Mucosa of gallbladder (tissue), 1 donor: Measurements from ENCODE around the gene RWDD3. TPM values are rescaled to one million over a fixed set of nuclear protein-coding genes. Genes with fewer than 3 reads are reported as not detected.

ENCODE experiments used
- DNase-seq: peaks from one replicate; pipeline ENCODE4 v3.0.0-alpha.2; 2020; ENCODE audit warnings: low spot score
- total RNA-seq: library from RNA; stranded (reverse); gene quantifications from one replicate; pipeline ENCODE4 v1.2.1, GENCODE V29; 2021
- donor health status: DM: no; HTN: no; CAD: no.

RWDD3 gene
- total RNA-seq, 1 donor from 2014 or later: 18.8 TPM

- DNase-seq: no peak
Observed at GRCh38 chr1:95282518-95282895, 48.5 kb downstream of the RWDD3 start.

GRCh38 chr1:95284420-95284819 lies 50.4 kb downstream of the RWDD3 start:
- no peak for DNase-seq

- no peak for DNase-seq
Observed at GRCh38 chr1:95286479-95286878, 52.5 kb downstream of the RWDD3 start.

- no peak for DNase-seq
Observed at GRCh38 chr1:95287081-95287480, 53.1 kb downstream of the RWDD3 start.

GRCh38 chr1:95287825-95288224 lies 53.8 kb downstream of the RWDD3 start:
- no peak for DNase-seq

Other genes with a start within 250 kb of the RWDD3 start
- gene ALG14, start 161.3 kb upstream of the RWDD3 start, total RNA-seq: 8.5 TPM
- 24.4 TPM for gene TLCD4, start 116.9 kb upstream of the RWDD3 start, total RNA-seq